ENCODE results near the gene SDF4. TPM values are rescaled to one million over a fixed set of nuclear protein-coding genes. Genes with fewer than 3 reads are reported as not detected.

The SDF4 gene
- total and polyA plus RNA-seq, 7 donors = 33.0 to 181 (median 79.6) TPM

DNA sequence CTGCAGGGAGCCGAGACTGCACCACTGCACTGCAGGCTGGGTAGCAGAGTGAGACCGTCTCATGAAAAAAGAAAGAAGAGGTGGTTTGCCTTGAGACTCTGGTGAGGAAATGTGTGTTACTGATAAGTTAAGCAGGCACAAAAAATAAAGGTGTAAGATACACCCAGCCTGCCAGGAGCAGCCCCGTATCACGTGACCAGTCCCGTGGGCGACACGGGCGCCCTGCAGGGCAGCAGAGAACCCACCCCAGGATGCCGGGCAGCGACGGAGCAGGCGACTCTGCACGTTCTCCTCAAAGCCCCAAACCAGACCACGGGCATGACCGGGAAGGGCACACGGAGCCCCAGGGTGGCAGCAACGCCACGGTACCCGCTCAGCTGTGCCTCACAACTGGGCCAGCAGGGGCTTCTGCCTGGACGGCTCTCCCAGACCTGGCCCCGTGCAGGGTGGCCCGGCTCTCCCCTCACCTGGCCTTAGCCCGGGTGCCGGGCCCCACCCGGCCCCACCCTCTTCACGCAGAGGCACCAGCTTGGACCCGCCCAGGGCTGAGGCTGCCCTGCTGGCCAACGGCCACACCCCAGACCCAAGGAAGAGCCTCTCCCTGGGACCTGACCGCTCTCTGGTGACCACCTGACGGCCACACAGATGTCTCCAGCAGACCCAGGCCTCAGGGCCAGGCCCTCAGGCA lies 9.8 kb downstream of the SDF4 start:
- 64 to 83% methylated on average over 30 of the region's 30 CpGs for whole genome bisulfite sequencing, 2 donors
- DNase-seq = no peak
- peaks cover 48 to 98% (median 63%) of the 10 kb centered on the region in 4 donors for H3K36me3 ChIP-seq
- TF ChIP-seq POLR2AphosphoS5 (IDR thresholded peaks at IDR 0.05) = no peak
- TF ChIP-seq EP300 (IDR thresholded peaks at IDR 0.05) = no peak
- no peak for TF ChIP-seq POLR2A (IDR thresholded peaks at IDR 0.05)
- TF ChIP-seq, protein P1, sequence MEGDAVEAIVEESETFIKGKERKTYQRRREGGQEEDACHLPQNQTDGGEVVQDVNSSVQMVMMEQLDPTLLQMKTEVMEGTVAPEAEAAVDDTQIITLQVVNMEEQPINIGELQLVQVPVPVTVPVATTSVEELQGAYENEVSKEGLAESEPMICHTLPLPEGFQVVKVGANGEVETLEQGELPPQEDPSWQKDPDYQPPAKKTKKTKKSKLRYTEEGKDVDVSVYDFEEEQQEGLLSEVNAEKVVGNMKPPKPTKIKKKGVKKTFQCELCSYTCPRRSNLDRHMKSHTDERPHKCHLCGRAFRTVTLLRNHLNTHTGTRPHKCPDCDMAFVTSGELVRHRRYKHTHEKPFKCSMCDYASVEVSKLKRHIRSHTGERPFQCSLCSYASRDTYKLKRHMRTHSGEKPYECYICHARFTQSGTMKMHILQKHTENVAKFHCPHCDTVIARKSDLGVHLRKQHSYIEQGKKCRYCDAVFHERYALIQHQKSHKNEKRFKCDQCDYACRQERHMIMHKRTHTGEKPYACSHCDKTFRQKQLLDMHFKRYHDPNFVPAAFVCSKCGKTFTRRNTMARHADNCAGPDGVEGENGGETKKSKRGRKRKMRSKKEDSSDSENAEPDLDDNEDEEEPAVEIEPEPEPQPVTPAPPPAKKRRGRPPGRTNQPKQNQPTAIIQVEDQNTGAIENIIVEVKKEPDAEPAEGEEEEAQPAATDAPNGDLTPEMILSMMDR (IDR thresholded peaks at IDR 0.05) = no peak
- H3K27ac ChIP-seq = no peak overlapping the region
- H3K9me3 ChIP-seq = no peaks in the 10 kb centered on the region
- H3K4me3 ChIP-seq = no peak overlapping the region
- H3K4me1 ChIP-seq = no peaks in the 10 kb centered on the region
- intact Hi-C loops (cut with DNase I) = no loop called here
- H3K27me3 ChIP-seq = no peaks in the 10 kb centered on the region

DNA sequence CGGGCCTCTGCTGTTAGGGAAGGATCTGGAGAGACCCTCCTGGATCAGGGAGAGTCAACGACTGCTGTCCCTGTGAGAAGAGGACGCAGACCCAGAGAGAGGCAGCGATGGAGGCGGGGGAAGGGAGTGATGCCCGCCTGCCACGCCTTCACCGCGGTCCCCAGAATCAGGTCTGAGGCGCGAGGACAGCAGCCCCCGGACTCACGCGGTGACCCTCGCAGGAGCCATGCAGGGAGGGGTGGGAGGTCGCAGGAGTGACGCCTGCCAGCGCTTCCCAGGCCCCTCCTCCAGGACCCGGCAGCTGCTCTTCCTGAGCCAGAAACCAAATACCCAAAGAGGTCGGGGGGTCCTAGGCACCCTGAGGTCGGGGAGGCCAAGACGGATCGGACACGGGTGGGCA lies 11.6 kb downstream of the SDF4 start:
- DNase-seq = no peak
- Histone ChIP-seq H3K4me3 (no peak overlapping the region), H3K9me3 (no peaks in the 10 kb centered on the region), H3K27me3 (no peaks in the 10 kb centered on the region), H3K36me3 (peaks cover 52 to 92% (median 59%) of the 10 kb centered on the region in 4 donors), H3K27ac (no peak overlapping the region), H3K4me1 (no peaks in the 10 kb centered on the region)
- whole genome bisulfite sequencing, 2 donors = 91 to 93% methylated on average over 24 of the region's 24 CpGs
- intact Hi-C loops (cut with DNase I) = no loop called here
- TF ChIP-seq, protein P1 (IDR thresholded peaks at IDR 0.05) = no peak
- TF ChIP-seq EP300 (IDR thresholded peaks at IDR 0.05) = no peak
- no peak for TF ChIP-seq POLR2AphosphoS5 (IDR thresholded peaks at IDR 0.05)
- TF ChIP-seq POLR2A (IDR thresholded peaks at IDR 0.05) = no peak

GRCh38 chr1:1219341-1219740 lies 12.5 kb downstream of the SDF4 start:
- H3K27ac ChIP-seq = no peak overlapping the region
- H3K4me1 ChIP-seq = no peaks in the 10 kb centered on the region
- no peak for DNase-seq
- peaks cover 52 to 84% (median 55%) of the 10 kb centered on the region in 4 donors for H3K36me3 ChIP-seq
- H3K4me3 ChIP-seq = no peak overlapping the region
- H3K9me3 ChIP-seq = no peaks in the 10 kb centered on the region
- intact Hi-C loops (cut with DNase I) = no loop called here
- 91 to 94% methylated on average over 20 of the region's 20 CpGs for WGBS, 2 donors
- no peaks in the 10 kb centered on the region for H3K27me3 ChIP-seq
- TF ChIP-seq, protein P1 (IDR thresholded peaks at IDR 0.05) = no peak
- TF ChIP-seq POLR2AphosphoS5 (IDR thresholded peaks at IDR 0.05) = no peak
- no peak for TF ChIP-seq POLR2A (IDR thresholded peaks at IDR 0.05)
- no peak for TF ChIP-seq EP300 (IDR thresholded peaks at IDR 0.05)

GRCh38 chr1:1218524-1219200 lies 13.1 kb downstream of the SDF4 start:
- Histone ChIP-seq H3K4me1 (no peaks in the 10 kb centered on the region), H3K36me3 (peaks cover 48 to 77% (median 52%) of the 10 kb centered on the region in 4 donors), H3K4me3 (no peak overlapping the region), H3K9me3 (no peaks in the 10 kb centered on the region), H3K27me3 (no peaks in the 10 kb centered on the region), H3K27ac (no peak overlapping the region)
- DNase-seq = no peak
- 94 to 95% methylated on average over 36 of the region's 36 CpGs for WGBS, 2 donors
- intact Hi-C loops (cut with DNase I) = no loop called here
- TF ChIP-seq, protein P1 (IDR thresholded peaks at IDR 0.05) = no peak
- TF ChIP-seq EP300 (IDR thresholded peaks at IDR 0.05) (no peak), POLR2AphosphoS5 (IDR thresholded peaks at IDR 0.05) (no peak), POLR2A (IDR thresholded peaks at IDR 0.05) (no peak)

Data from sigmoid colon (tissue), 7 donors.